Thoracic aorta (tissue), 2 donors: ENCODE measurements around the gene ABI2. TPM values are rescaled to one million over a fixed set of nuclear protein-coding genes. Genes with fewer than 3 reads are reported as not detected.

Experiments
- ATAC-seq: fragments of 150-250 bp; one replicate; pipeline ENCODE4 v1.8.0; 2017; ENCODE audit warnings: low read depth; ENCODE audit not compliant: insufficient number of reproducible peaks, low FRiP score
- DNase-seq: peaks from one replicate; pipeline ENCODE4 v3.0.0-alpha.2; 2020; ENCODE audit warnings: low spot score
- H3K27ac ChIP-seq, 2 donors: fragments of 200-600 bp; sonication (generic); 1 replicate in 1 of 2; 2 replicates in 1 of 2; pipeline ENCODE4 v1.5.1; 2016; ENCODE audit warnings: mild to moderate bottlenecking in 2 of 2, moderate library complexity in 2 of 2
- H3K27me3 ChIP-seq: fragments of 200-600 bp; sonication (generic); replicated peaks from 2 replicates; pipeline ENCODE4 v1.6.0; 2016; ENCODE audit warnings: mild to moderate bottlenecking; ENCODE audit not compliant: insufficient read depth
- H3K36me3 ChIP-seq: fragments of 200-600 bp; sonication (generic); one replicate; pipeline ENCODE4 v1.5.1; 2016
- H3K4me1 ChIP-seq, 2 donors: fragments of 200-600 bp; sonication (generic); 1 replicate in 1 of 2; 2 replicates in 1 of 2; pipeline versions ENCODE4 v1.5.1 to v1.6.0; 2016; ENCODE audit warnings: low read depth in 2 of 2, mild to moderate bottlenecking in 1 of 2; ENCODE audit not compliant: control insufficient read depth in 1 of 2
- H3K4me3 ChIP-seq: fragments of 200-600 bp; sonication (generic); 2 replicates; pipeline ENCODE4 v1.5.1; 2016; ENCODE audit warnings: mild to moderate bottlenecking
- H3K9me3 ChIP-seq: fragments of 200-600 bp; sonication (generic); 2 replicates; pipeline ENCODE4 v1.5.1; 2016
- CTCF ChIP-seq: fragments of 200-600 bp; sonication (generic); IDR thresholded peaks from one replicate; pipeline ENCODE4 v1.5.1; 2019; ENCODE audit warnings: antibody characterized with exemption
- total RNA-seq, 2 donors: library from RNA; depleted of rRNA; stranded (reverse); fragments of >200 nt; gene quantifications; one replicate each; pipeline versions ENCODE4 v1.1.0 to v1.2.3, GENCODE V29; 2016

Gene ABI2
- total RNA-seq, 2 donors from 2014 or later: 31.3 to 37.9 TPM

GRCh38 chr2:203489531-203489930, 161.3 kb downstream of the ABI2 start:
- Histone ChIP-seq H3K4me1 (no peaks in the 10 kb centered on the region), H3K9me3 (no peaks in the 10 kb centered on the region), H3K27me3 (no peaks in the 10 kb centered on the region), H3K27ac (no peak overlapping the region), H3K4me3 (no peak overlapping the region), H3K36me3 (peaks cover 2% of the 10 kb centered on the region)
- TF ChIP-seq CTCF: no peak
- DNase-seq (no peak), ATAC-seq (no peak)

GRCh38 chr2:203490391-203490790, 162.2 kb downstream of the ABI2 start:
- DNase-seq: no peak
- Histone ChIP-seq H3K27me3 (no peaks in the 10 kb centered on the region), H3K4me1 (no peaks in the 10 kb centered on the region), H3K9me3 (no peaks in the 10 kb centered on the region), H3K27ac (no peak overlapping the region), H3K36me3 (peaks cover 2% of the 10 kb centered on the region), H3K4me3 (no peak overlapping the region)
- TF ChIP-seq CTCF: no peak
- ATAC-seq: no peak

GRCh38 chr2:203492965-203493364, 164.8 kb downstream of the ABI2 start:
- Histone ChIP-seq H3K27me3 (no peaks in the 10 kb centered on the region), H3K4me3 (no peak overlapping the region), H3K9me3 (no peaks in the 10 kb centered on the region), H3K27ac (no peak overlapping the region), H3K36me3 (no peaks in the 10 kb centered on the region), H3K4me1 (peaks cover 3 to 4% of the 10 kb centered on the region in 2 donors)
- ATAC-seq (no peak), DNase-seq (no peak)
- no peak for TF ChIP-seq CTCF

Other genes with a start within 250 kb of the ABI2 start
- 10 to 100 TPM; 22.9 to 36.5 TPM for gene CYP20A1, start 89.4 kb upstream of the ABI2 start, total RNA-seq
- gene RAPH1, start 206.9 kb downstream of the ABI2 start, total RNA-seq: 10 to 100 TPM; 44.8 to 86.8 TPM